BLaER1 treated with 17β-estradiol and CSF1 and Interleukin-3, amounts not matched to agents 10 nM and 100 nM (cell line): ENCODE results near the gene FADS2.
A peak's percentile ranks its signal among the peaks of the same experiment; 100 is the strongest.

Experiments
- H3K27ac ChIP-seq, 11 experiments: shearing (Covaris generic); formaldehyde crosslinking; 2 replicates each; pipeline ENCODE4 v1.8.1; 2022
- H3K27me3 ChIP-seq, 11 experiments: shearing (Covaris generic); formaldehyde crosslinking; 2 replicates each; pipeline ENCODE4 v1.8.1; 2022
- H3K36me3 ChIP-seq, 11 experiments: shearing (Covaris generic); formaldehyde crosslinking; 2 replicates each; pipeline ENCODE4 v1.8.1; 2022
- H3K4me1 ChIP-seq, 10 experiments: shearing (Covaris generic); formaldehyde crosslinking; 2 replicates each; pipeline ENCODE4 v1.8.1; 2022
- H3K4me2 ChIP-seq, 11 experiments: shearing (Covaris generic); formaldehyde crosslinking; 2 replicates each; pipeline ENCODE4 v1.8.1; 2022
- H3K4me3 ChIP-seq, 10 experiments: shearing (Covaris generic); formaldehyde crosslinking; 2 replicates each; pipeline ENCODE4 v1.8.1; 2022
- H3K9ac ChIP-seq, 11 experiments: shearing (Covaris generic); formaldehyde crosslinking; 2 replicates each; pipeline ENCODE4 v1.8.1; 2022
- H3K9me3 ChIP-seq, 11 experiments: shearing (Covaris generic); formaldehyde crosslinking; replicated peaks in 1 of 11; 2 replicates each; pipeline ENCODE4 v1.8.1; 2022
- H4K20me1 ChIP-seq, 11 experiments: shearing (Covaris generic); formaldehyde crosslinking; 2 replicates each; pipeline ENCODE4 v1.8.1; 2022
- Cebpa-rat ChIP-seq, 11 experiments: shearing (Covaris generic); IDR thresholded peaks; 2 replicates each; pipeline ENCODE4 v1.8.1; 2022

FADS2 gene

DNA sequence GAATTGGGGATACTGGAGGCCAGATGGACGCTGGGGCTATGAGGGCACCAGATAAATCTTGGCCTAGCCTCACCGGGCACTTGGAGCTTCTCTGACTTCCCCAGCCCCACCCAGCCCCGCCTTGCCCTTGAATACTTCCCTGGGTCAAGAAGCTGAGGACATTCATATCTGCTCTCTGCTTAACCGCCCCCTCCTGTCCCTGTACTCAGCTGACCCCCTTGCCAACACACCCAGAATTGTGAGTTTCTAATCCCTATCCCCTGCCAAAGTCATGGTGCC lies 41.3 kb downstream of the FADS2 start:
- Histone ChIP-seq H3K4me2 (peak overlapping the region; percentile 77 to 99 (median 95)), H3K4me3 (no peak overlapping the region), H3K9me3 (no peaks in the 10 kb centered on the region), H3K4me1 (peaks cover 45 to 61% (median 54%) of the 10 kb centered on the region in 10 experiments), H3K27ac (no peak overlapping the region), H4K20me1 (peaks cover 0 to 69% (median 54%) of the 10 kb centered on the region in 11 experiments; a peak in 17 of 22 replicates), H3K36me3 (peaks cover 23 to 47% (median 32%) of the 10 kb centered on the region in 11 experiments), H3K9ac (peak overlapping the region in 5 of 11 experiments; percentile 11 to 64 (median 25); a peak in 3 of 22 replicates), H3K27me3 (no peaks in the 10 kb centered on the region)
- TF ChIP-seq Cebpa-rat (IDR thresholded peaks at IDR 0.05): no peak

DNA sequence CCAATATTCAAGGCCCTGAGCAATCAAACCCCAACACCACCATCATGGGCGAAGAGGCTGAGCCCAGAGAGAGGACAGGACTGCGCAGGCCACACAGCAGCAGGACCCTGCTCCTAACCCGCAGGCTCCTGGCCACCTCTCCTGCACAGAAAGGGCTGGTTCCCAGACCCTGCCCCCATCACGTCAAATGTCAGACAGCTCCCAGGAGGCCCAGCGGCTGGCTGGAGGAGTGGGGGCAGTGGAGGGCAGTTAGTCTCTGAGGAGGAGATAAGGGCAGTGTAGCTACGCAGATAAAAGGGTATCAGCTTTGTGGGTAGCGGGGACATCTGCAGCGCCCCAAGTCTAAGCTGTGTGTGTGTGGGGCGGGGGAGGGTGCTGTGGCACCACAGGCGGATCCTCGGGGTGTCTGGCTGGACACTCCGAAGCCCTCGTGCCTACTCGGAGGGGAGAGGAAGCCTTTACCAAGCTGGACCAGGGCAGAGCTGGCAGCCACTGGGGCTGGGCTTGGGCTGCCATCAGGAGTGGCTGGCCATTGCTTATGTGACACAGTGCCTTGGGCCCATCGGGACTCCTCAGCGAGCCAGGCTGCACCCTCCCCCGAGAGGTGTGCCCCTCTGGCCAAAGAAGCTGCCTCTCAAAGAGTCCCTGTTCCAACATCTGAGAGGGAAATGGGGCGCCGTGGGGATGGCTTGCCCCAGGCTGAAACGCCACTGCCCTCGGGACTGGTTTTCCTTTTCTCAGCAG lies 41.8 kb downstream of the FADS2 start:
- Histone ChIP-seq H3K9ac (peak overlapping the region in 9 of 11 experiments; percentile 11 to 73 (median 41); a peak in 9 of 22 replicates), H3K4me3 (peak overlapping the region in 1 of 10 experiments; percentile 5; a peak in 1 of 20 replicates), H3K4me1 (peaks cover 45 to 62% (median 54%) of the 10 kb centered on the region in 10 experiments), H4K20me1 (peaks cover 0 to 68% (median 52%) of the 10 kb centered on the region in 11 experiments; a peak in 17 of 22 replicates), H3K27me3 (no peaks in the 10 kb centered on the region), H3K9me3 (no peaks in the 10 kb centered on the region), H3K27ac (peak overlapping the region in 5 of 11 experiments; percentile 7 to 74 (median 58); a peak in 6 of 22 replicates), H3K4me2 (peak overlapping the region; percentile 77 to 99 (median 95)), H3K36me3 (peaks cover 18 to 43% (median 27%) of the 10 kb centered on the region in 11 experiments)
- no peak for TF ChIP-seq Cebpa-rat (IDR thresholded peaks at IDR 0.05)

DNA sequence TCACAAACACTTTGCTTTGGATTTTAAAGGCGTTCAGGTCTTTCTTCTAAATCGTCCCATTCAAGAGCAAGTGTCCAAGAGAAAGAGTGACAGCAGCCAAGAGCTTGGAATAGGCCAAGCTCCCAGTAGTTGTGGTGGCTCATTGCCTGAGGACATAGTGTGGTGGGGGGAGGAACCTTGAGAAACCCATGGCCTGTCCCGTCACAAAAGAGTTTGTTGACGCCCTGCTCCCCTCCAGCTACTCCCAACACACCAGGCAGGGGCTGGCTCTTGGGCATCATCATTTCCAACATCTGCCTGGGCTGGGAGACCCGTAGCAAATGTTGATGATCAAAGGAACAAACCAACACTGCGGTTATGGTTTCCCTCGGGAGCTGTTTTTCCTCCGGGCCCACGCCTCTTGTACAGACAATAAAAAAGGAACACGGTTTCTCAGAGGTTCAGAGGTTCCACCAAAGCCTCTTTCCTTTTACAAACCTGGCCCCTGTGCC lies 42.5 kb downstream of the FADS2 start:
- H3K27me3 ChIP-seq: no peaks in the 10 kb centered on the region
- H3K27ac ChIP-seq: peak overlapping the region in 10 of 11 experiments; percentile 19 to 74 (median 61); a peak in 18 of 22 replicates
- peak overlapping the region in 7 of 10 experiments; percentile 23 to 54 (median 46); a peak in 11 of 20 replicates for H3K4me3 ChIP-seq
- H4K20me1 ChIP-seq: peaks cover 0 to 61% (median 45%) of the 10 kb centered on the region in 11 experiments; a peak in 17 of 22 replicates
- no peaks in the 10 kb centered on the region for H3K9me3 ChIP-seq
- peak overlapping the region; percentile 77 to 99 (median 95) for H3K4me2 ChIP-seq
- H3K4me1 ChIP-seq: peaks cover 45 to 58% (median 54%) of the 10 kb centered on the region in 10 experiments
- peaks cover 11 to 43% (median 20%) of the 10 kb centered on the region in 11 experiments for H3K36me3 ChIP-seq
- H3K9ac ChIP-seq: peak overlapping the region; percentile 29 to 73 (median 64); a peak in 20 of 22 replicates
- TF ChIP-seq Cebpa-rat (IDR thresholded peaks at IDR 0.05): no peak

DNA sequence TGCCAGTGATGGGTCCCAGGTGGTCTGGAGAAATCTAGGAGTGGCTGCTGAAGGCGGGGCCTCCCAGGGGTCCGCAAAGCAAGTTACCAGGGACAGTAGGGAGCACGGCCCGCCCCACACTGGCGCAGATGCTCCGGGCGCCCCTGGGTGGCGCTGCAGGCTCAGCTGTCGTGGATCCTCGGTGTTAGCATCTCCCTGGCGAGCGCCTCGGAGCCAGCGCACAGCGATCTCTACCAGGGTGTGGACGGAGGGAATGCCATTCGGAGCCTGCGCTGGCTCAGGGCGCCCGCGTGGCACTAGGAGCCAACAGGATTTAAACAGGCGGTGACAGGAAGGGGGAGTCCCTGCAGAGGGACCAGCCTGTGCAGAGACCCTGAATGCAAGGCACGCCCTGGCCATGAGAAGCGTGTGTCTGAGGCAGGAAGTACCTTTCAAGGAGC lies 43.1 kb downstream of the FADS2 start:
- Histone ChIP-seq H3K27ac (peak overlapping the region in 10 of 11 experiments; percentile 19 to 74 (median 61); a peak in 18 of 22 replicates), H3K36me3 (peaks cover 5 to 40% (median 14%) of the 10 kb centered on the region in 11 experiments), H3K9ac (peak overlapping the region; percentile 29 to 73 (median 64); a peak in 19 of 22 replicates), H3K4me2 (peak overlapping the region; percentile 77 to 99 (median 95)), H3K4me1 (peaks cover 45 to 58% (median 54%) of the 10 kb centered on the region in 10 experiments), H3K4me3 (peak overlapping the region in 9 of 10 experiments; percentile 15 to 54 (median 43); a peak in 14 of 20 replicates), H3K9me3 (no peaks in the 10 kb centered on the region), H3K27me3 (no peaks in the 10 kb centered on the region), H4K20me1 (peaks cover 0 to 55% (median 39%) of the 10 kb centered on the region in 11 experiments; a peak in 17 of 22 replicates)
- TF ChIP-seq Cebpa-rat (IDR thresholded peaks at IDR 0.05): no peak

DNA sequence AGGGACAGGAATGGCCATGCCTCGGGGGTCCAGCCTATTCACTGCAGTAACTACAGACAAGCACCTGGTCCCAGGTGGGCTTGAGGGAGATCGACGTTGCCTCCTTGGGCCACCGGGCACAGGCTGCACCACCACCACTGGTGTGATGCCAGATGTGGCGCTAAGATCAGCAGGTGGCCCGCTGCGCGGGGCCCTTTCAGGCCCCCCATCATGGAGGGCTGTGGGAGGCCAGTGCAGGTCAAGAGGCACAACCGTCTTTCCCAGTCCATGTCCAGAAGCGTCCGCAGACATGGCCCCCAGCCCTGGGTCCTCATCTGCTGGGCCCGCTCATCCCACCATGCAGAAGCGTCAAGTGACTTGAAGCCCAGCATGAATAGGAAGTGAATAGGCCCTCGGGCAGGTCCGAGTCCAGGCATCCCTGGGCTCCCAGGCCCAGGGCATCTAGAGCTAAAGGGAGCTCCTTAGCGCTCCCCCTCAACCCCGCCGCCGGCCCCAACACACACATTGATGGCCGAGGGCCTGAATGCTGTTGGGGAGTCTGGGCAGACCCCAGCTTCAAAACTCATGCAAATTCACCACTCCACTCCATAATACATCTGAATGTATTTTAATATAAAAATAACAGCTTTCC lies 45.0 kb downstream of the FADS2 start:
- H3K4me2 ChIP-seq: peak overlapping the region in 10 of 11 experiments; percentile 77 to 99 (median 95); a peak in 20 of 22 replicates
- no peaks in the 10 kb centered on the region for H3K27me3 ChIP-seq
- H3K9me3 ChIP-seq: no peaks in the 10 kb centered on the region
- H3K4me3 ChIP-seq: no peak overlapping the region
- no peak for TF ChIP-seq Cebpa-rat (IDR thresholded peaks at IDR 0.05)
- peaks cover 0 to 47% (median 27%) of the 10 kb centered on the region in 11 experiments; a peak in 17 of 22 replicates for H4K20me1 ChIP-seq
- H3K27ac ChIP-seq: no peak overlapping the region
- peaks cover 45 to 65% (median 56%) of the 10 kb centered on the region in 10 experiments for H3K4me1 ChIP-seq
- H3K9ac ChIP-seq: peak overlapping the region in 2 of 11 experiments; percentile 64 to 70; a peak in 2 of 22 replicates
- peaks cover 0 to 44% (median 4%) of the 10 kb centered on the region in 11 experiments; a peak in 9 of 22 replicates for H3K36me3 ChIP-seq

DNA sequence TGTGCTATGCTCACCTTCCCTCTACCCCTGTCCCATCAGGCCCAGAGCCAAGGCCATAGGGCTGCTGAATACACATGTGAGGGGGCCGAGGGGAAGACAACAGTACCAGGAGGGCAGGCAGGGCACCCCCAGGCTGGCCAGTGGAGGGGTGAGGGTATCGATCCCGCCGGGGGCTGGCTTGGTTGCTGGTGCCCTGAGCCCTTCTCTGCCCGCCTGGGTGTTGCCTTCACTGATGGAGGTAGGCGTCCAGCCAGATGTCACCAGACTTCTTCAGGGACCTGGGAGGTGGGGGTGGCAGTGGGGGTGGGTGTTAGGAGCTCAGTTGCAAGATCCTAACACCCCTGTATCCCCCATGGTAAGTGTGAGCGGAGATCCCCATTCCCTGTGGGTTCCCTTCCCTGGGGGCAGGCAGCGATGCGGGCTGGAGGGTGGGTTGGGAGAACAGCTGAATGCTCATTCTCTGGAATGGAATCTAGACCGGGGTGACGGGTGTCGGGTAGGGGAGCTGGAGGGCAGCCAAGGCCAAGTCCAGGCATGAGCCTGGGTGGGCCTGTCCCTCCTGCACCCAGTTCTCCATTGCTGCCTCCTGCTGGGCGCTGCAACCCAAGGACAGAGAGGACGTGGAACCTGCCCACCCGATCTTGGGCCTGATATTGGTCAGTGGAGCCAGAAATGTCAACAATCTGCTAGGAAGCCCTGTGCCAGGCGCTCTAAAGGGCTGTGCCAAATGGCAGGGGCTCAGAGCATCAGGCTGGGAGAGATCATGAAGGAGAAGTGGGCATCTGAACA lies 45.7 kb downstream of the FADS2 start:
- Histone ChIP-seq H3K4me3 (no peak overlapping the region), H3K9ac (no peak overlapping the region), H4K20me1 (peaks cover 0 to 44% (median 28%) of the 10 kb centered on the region in 11 experiments; a peak in 17 of 22 replicates), H3K4me2 (peak overlapping the region in 9 of 11 experiments; percentile 84 to 99 (median 95); a peak in 12 of 22 replicates), H3K36me3 (peaks cover 0 to 52% (median 8%) of the 10 kb centered on the region in 11 experiments; a peak in 12 of 22 replicates), H3K27me3 (no peaks in the 10 kb centered on the region), H3K9me3 (no peaks in the 10 kb centered on the region), H3K4me1 (peaks cover 43 to 69% (median 58%) of the 10 kb centered on the region in 10 experiments), H3K27ac (no peak overlapping the region)
- no peak for TF ChIP-seq Cebpa-rat (IDR thresholded peaks at IDR 0.05)

DNA sequence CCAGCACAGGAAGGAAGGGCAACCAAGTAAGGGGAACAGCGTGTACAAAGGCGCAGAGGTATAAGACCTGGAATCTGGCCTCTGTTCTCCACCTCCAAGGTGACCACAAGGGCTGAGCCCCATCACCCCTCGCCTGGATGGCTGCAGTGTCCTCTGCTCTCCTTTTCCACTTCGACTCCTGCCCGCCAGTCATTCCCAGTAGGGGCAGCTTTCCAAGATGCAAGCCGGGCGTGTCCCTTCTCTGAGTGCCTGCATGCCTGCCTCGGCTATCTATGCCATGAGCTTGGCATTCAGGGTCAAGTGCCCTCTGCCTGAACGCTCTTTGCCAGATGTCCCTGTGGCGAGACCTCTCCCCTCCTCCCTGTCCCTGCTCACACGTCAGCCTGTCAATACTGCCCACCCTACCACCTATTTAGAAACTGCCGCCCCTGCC lies 46.3 kb downstream of the FADS2 start:
- no peaks in the 10 kb centered on the region for H3K9me3 ChIP-seq
- no peaks in the 10 kb centered on the region for H3K27me3 ChIP-seq
- no peak overlapping the region for H3K27ac ChIP-seq
- H3K9ac ChIP-seq: no peak overlapping the region
- H4K20me1 ChIP-seq: peaks cover 0 to 37% (median 22%) of the 10 kb centered on the region in 11 experiments; a peak in 17 of 22 replicates
- H3K4me3 ChIP-seq: no peak overlapping the region
- H3K36me3 ChIP-seq: peaks cover 0 to 58% (median 6%) of the 10 kb centered on the region in 11 experiments; a peak in 12 of 22 replicates
- peak overlapping the region in 4 of 11 experiments; percentile 12 to 99 (median 30); a peak in 3 of 22 replicates for H3K4me2 ChIP-seq
- peaks cover 40 to 69% (median 58%) of the 10 kb centered on the region in 10 experiments for H3K4me1 ChIP-seq
- no peak for TF ChIP-seq Cebpa-rat (IDR thresholded peaks at IDR 0.05)

DNA sequence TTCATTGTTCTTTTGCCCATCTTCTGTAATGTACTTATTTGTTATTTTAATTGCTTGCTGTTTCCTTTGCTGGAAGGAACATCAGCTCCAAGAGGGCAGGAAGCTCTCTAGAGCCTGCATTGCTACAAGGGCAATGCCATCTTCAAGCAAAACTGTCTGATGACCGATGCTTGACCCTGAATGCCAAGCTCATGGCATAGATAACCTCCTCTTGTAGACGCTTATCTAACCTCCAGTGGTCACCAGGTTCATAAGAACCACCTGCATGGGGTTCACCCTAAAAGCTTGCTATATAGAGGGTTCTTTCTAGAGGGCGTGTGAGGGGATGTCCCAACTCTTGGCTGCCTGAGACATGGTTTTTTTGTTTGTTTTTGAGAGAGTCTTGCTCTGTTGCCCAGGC lies 46.8 kb downstream of the FADS2 start:
- Histone ChIP-seq H3K4me3 (no peak overlapping the region), H3K9ac (no peak overlapping the region), H4K20me1 (peaks cover 0 to 33% (median 18%) of the 10 kb centered on the region in 11 experiments; a peak in 16 of 22 replicates), H3K27me3 (no peaks in the 10 kb centered on the region), H3K36me3 (peaks cover 0 to 58% (median 6%) of the 10 kb centered on the region in 11 experiments; a peak in 12 of 22 replicates), H3K4me2 (no peak overlapping the region), H3K9me3 (no peaks in the 10 kb centered on the region), H3K27ac (no peak overlapping the region), H3K4me1 (peaks cover 40 to 69% (median 58%) of the 10 kb centered on the region in 10 experiments)
- TF ChIP-seq Cebpa-rat (IDR thresholded peaks at IDR 0.05): no peak
